Endothelial cell of umbilical vein (primary cell): ENCODE results near the gene SLC1A1.
"Not testable (repeated sequence)": the region's sequence is repeated elsewhere in the genome, so short reads cannot be mapped to it uniquely, and the experiment has no call there.

ENCODE experiments used
- EZH2 ChIP-seq: IDR thresholded peaks from 2 replicates; pipeline ENCODE4 v1.6.1; 2012; ENCODE audit warnings: borderline replicate concordance, low read depth, mild to moderate bottlenecking, moderate library complexity, low read length, inconsistent platforms; ENCODE audit not compliant: severe bottlenecking
- FOS ChIP-seq: IDR thresholded peaks from 2 replicates; pipeline ENCODE4 v1.6.1; 2011; ENCODE audit warnings: mild to moderate bottlenecking, low read length, moderate library complexity, borderline replicate concordance; ENCODE audit not compliant: insufficient read depth
- JUN ChIP-seq: IDR thresholded peaks from 2 replicates; pipeline ENCODE4 v1.6.1; 2011; ENCODE audit warnings: borderline replicate concordance, low read depth; ENCODE audit not compliant: insufficient read length, insufficient read depth
- MYC ChIP-seq: IDR thresholded peaks from one replicate; pipeline ENCODE4 v1.6.1; 2011; ENCODE audit warnings: mild to moderate bottlenecking, low read depth, low read length
- POLR2A ChIP-seq: IDR thresholded peaks from 2 replicates; pipeline ENCODE4 v1.6.1; 2012; ENCODE audit warnings: low read depth, mild to moderate bottlenecking, control low read depth, low read length
- POLR2AphosphoS5 ChIP-seq: IDR thresholded peaks from 2 replicates; pipeline ENCODE4 v1.6.1; 2012; ENCODE audit warnings: low read depth, mild to moderate bottlenecking, control low read depth, low read length, moderate library complexity; ENCODE audit not compliant: insufficient read depth
- TF ChIP-seq, protein P1 (sequence below), 2 donors: IDR thresholded peaks; 1 replicate in 1 of 2; 2 replicates in 1 of 2; pipeline ENCODE4 v1.5.1; 2011; ENCODE audit warnings: low read length in 2 of 2, mild to moderate bottlenecking in 2 of 2, moderate library complexity in 2 of 2, control low read depth in 1 of 2, inconsistent platforms in 1 of 2, low read depth in 1 of 2; ENCODE audit not compliant: insufficient read depth in 1 of 2; ENCODE audit errors: extremely low read depth in 1 of 2
- TF ChIP-seq, protein P2 (sequence below): IDR thresholded peaks from 2 replicates; pipeline ENCODE4 v1.6.1; 2011; ENCODE audit not compliant: insufficient read depth, insufficient read length

GRCh38 chr9:4531355-4531754 lies 41.1 kb downstream of the SLC1A1 start:
- TF ChIP-seq, protein P1, sequence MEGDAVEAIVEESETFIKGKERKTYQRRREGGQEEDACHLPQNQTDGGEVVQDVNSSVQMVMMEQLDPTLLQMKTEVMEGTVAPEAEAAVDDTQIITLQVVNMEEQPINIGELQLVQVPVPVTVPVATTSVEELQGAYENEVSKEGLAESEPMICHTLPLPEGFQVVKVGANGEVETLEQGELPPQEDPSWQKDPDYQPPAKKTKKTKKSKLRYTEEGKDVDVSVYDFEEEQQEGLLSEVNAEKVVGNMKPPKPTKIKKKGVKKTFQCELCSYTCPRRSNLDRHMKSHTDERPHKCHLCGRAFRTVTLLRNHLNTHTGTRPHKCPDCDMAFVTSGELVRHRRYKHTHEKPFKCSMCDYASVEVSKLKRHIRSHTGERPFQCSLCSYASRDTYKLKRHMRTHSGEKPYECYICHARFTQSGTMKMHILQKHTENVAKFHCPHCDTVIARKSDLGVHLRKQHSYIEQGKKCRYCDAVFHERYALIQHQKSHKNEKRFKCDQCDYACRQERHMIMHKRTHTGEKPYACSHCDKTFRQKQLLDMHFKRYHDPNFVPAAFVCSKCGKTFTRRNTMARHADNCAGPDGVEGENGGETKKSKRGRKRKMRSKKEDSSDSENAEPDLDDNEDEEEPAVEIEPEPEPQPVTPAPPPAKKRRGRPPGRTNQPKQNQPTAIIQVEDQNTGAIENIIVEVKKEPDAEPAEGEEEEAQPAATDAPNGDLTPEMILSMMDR (IDR thresholded peaks at IDR 0.05; ENCODE audit: extremely low read depth in 1 of 2, insufficient read depth in 1 of 2, low read depth in 1 of 2, low read length in 2 of 2), result peak in 1 of 2 donors; percentile 12
- TF ChIP-seq POLR2AphosphoS5, POLR2A, JUN, EZH2, MYC, FOS: not testable (repeated sequence)
- TF ChIP-seq, protein P2, sequence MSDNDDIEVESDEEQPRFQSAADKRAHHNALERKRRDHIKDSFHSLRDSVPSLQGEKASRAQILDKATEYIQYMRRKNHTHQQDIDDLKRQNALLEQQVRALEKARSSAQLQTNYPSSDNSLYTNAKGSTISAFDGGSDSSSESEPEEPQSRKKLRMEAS, result not testable (repeated sequence)
